PC-3 (cell line): Measurements from ENCODE around the gene TBC1D16. TPM values are rescaled to one million over a fixed set of nuclear protein-coding genes. Genes with fewer than 3 reads are reported as not detected.

Experiments used
- ATAC-seq: fragments of 200-7000 bp; cut with Tn5 transposase; 2 replicates; pipeline ENCODE4 v1.9.1; 2020; ENCODE audit warnings: mild to moderate bottlenecking, moderate library complexity
- BruUV-seq: library from RNA; stranded (reverse); fragments of 400-500 nt; replicated peaks from 2 replicates; lab custom pipeline; 2021; lab: Mats Ljungman, UMichigan
- CTCF ChIA-PET: fragments of 300-600 bp; sonication (Branson Sonifier 250); formaldehyde crosslinking; loops from one replicate; lab custom pipeline; 2022; ENCODE audit warnings: antibody characterized with exemption; lab: Charles Lee
- POLR2A ChIA-PET: fragments of 300-600 bp; sonication (Branson Sonifier 250); formaldehyde crosslinking; loops from one replicate; lab custom pipeline; 2022; ENCODE audit warnings: antibody characterized with exemption; ENCODE audit not compliant: unreplicated experiment; lab: Charles Lee
- DNase-seq: peaks from one replicate; pipeline ENCODE4 v3.0.0-alpha.2; 2015
- H2AFZ ChIP-seq: fragments of 300-600 bp; sonication (generic); 2 replicates; pipeline ENCODE4 v1.6.0; 2016; ENCODE audit warnings: antibody characterized with exemption, low read length
- H3F3A ChIP-seq: fragments of 300-600 bp; sonication (generic); one replicate; pipeline ENCODE4 v1.6.0; 2017; ENCODE audit warnings: antibody characterized with exemption, low read length, control low read depth, mild to moderate bottlenecking; ENCODE audit not compliant: unreplicated experiment
- H3K27ac ChIP-seq: fragments of 300-600 bp; sonication (generic); 2 replicates; pipeline ENCODE4 v1.5.1; 2016; ENCODE audit warnings: mild to moderate bottlenecking, low read length
- H3K27me3 ChIP-seq: fragments of 300-600 bp; sonication (generic); 2 replicates; pipeline ENCODE4 v1.6.1; 2016; ENCODE audit warnings: low read length, mixed read lengths
- H3K36me3 ChIP-seq: fragments of 300-600 bp; sonication (generic); 2 replicates; pipeline ENCODE4 v1.6.1; 2016; ENCODE audit warnings: low read depth, mixed run types, low read length, mixed read lengths
- H3K4me1 ChIP-seq: fragments of 300-600 bp; sonication (generic); 2 replicates; pipeline ENCODE4 v1.5.1; 2016; ENCODE audit warnings: low read length; ENCODE audit not compliant: insufficient read depth
- H3K4me2 ChIP-seq: fragments of 300-600 bp; sonication (generic); 2 replicates; pipeline ENCODE4 v1.6.0; 2016; ENCODE audit warnings: low read length
- H3K4me3 ChIP-seq: fragments of 300-600 bp; sonication (generic); 2 replicates; pipeline ENCODE4 v1.5.1; 2016; ENCODE audit warnings: mild to moderate bottlenecking, low read length, mixed read lengths
- H3K79me2 ChIP-seq: fragments of 300-600 bp; sonication (generic); 2 replicates; pipeline ENCODE4 v1.6.1; 2017; ENCODE audit warnings: low read length, mixed read lengths
- H3K9ac ChIP-seq: fragments of 300-600 bp; sonication (generic); 2 replicates; pipeline ENCODE4 v1.6.0; 2016; ENCODE audit warnings: mild to moderate bottlenecking, low read length
- H3K9me2 ChIP-seq: fragments of 300-600 bp; sonication (generic); replicated peaks from 2 replicates; pipeline ENCODE4 v1.6.1; 2016; ENCODE audit warnings: mixed run types, low read length, mixed read lengths
- H3K9me3 ChIP-seq: fragments of 300-600 bp; sonication (generic); 2 replicates; pipeline ENCODE4 v1.6.1; 2016; ENCODE audit warnings: low read length, mixed read lengths
- H4K20me1 ChIP-seq: fragments of 300-600 bp; sonication (generic); 2 replicates; pipeline ENCODE4 v1.6.1; 2016; ENCODE audit warnings: low read length, mixed read lengths
- EZH2 ChIP-seq: fragments of 300-600 bp; sonication (generic); IDR thresholded peaks from one replicate; pipeline ENCODE4 v1.6.1; 2017; ENCODE audit warnings: antibody characterized with exemption, mild to moderate bottlenecking, low read length; ENCODE audit not compliant: unreplicated experiment
- EZH2phosphoT487 ChIP-seq: fragments of 300-600 bp; sonication (generic); IDR thresholded peaks from 2 replicates; pipeline ENCODE4 v1.6.1; 2018; ENCODE audit warnings: mild to moderate bottlenecking, antibody characterized with exemption, low read length, borderline replicate concordance
- intact Hi-C: fragments of 100-400 bp; cut with micrococcal nuclease; formaldehyde crosslinking; loops from 2 replicates; pipeline ENCODE4 v1.9.0; 2023
- total RNA-seq: library from RNA; depleted of rRNA; stranded (reverse); fragments of >200 nt; gene quantifications from 2 replicates; pipeline ENCODE4 v1.2.3, GENCODE V29; 2014
- TF ChIP-seq, protein P1 (sequence below): fragments of 300-600 bp; sonication (generic); conservative IDR thresholded peaks from 2 replicates; pipeline ENCODE4 v1.5.1; 2017; ENCODE audit warnings: antibody characterized with exemption, low read depth, mild to moderate bottlenecking, low read length

Gene TBC1D16
- total RNA-seq, 1 experiment from 2014 or later, result 23.7 TPM

GRCh38 chr17:79955691-79956440 lies 79.8 kb downstream of the TBC1D16 start:
- no TSS peak for BruUV-seq
- no peaks in the 10 kb centered on the region for H4K20me1 ChIP-seq

GRCh38 chr17:79955167-79955549 lies 80.5 kb downstream of the TBC1D16 start:
- Histone ChIP-seq H3K27me3 (no peaks in the 10 kb centered on the region), H3K36me3 (no peaks in the 10 kb centered on the region), H3K79me2 (no peaks in the 10 kb centered on the region), H3K27ac (no peak overlapping the region), H2AFZ (no peak overlapping the region), H3K9me3 (no peaks in the 10 kb centered on the region), H3K4me2 (no peak overlapping the region), H4K20me1 (no peaks in the 10 kb centered on the region), H3K9me2 (no peaks in the 10 kb centered on the region), H3F3A (no peaks in the 10 kb centered on the region), H3K4me1 (peaks cover 1% of the 10 kb centered on the region; the same call in 1 of the 2 replicates), H3K4me3 (no peak overlapping the region), H3K9ac (no peak overlapping the region)
- BruUV-seq, result no TSS peak
- no peak for ATAC-seq
- no peak for TF ChIP-seq EZH2
- TF ChIP-seq, protein P1, sequence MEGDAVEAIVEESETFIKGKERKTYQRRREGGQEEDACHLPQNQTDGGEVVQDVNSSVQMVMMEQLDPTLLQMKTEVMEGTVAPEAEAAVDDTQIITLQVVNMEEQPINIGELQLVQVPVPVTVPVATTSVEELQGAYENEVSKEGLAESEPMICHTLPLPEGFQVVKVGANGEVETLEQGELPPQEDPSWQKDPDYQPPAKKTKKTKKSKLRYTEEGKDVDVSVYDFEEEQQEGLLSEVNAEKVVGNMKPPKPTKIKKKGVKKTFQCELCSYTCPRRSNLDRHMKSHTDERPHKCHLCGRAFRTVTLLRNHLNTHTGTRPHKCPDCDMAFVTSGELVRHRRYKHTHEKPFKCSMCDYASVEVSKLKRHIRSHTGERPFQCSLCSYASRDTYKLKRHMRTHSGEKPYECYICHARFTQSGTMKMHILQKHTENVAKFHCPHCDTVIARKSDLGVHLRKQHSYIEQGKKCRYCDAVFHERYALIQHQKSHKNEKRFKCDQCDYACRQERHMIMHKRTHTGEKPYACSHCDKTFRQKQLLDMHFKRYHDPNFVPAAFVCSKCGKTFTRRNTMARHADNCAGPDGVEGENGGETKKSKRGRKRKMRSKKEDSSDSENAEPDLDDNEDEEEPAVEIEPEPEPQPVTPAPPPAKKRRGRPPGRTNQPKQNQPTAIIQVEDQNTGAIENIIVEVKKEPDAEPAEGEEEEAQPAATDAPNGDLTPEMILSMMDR, result no peak
- TF ChIP-seq EZH2phosphoT487, result no peak
- POLR2A ChIA-PET, result no interaction called here
- no peak for DNase-seq
- intact Hi-C loops, result no loop called here
- CTCF ChIA-PET, result no interaction called here

More at GRCh38 chr17:79955691-79956440, 79.8 kb downstream of the TBC1D16 start:
- Histone ChIP-seq H3K4me1 (peaks cover 6% of the 10 kb centered on the region), H3K27ac (no peak overlapping the region), H3F3A (no peaks in the 10 kb centered on the region), H3K9me2 (no peaks in the 10 kb centered on the region), H3K9ac (no peak overlapping the region), H3K36me3 (no peaks in the 10 kb centered on the region), H3K4me3 (no peak overlapping the region), H2AFZ (no peak overlapping the region), H3K27me3 (no peaks in the 10 kb centered on the region), H3K4me2 (no peak overlapping the region), H3K9me3 (no peaks in the 10 kb centered on the region), H3K79me2 (no peaks in the 10 kb centered on the region)
- intact Hi-C loops, result no loop called here
- TF ChIP-seq EZH2, result no peak
- TF ChIP-seq, protein P1, result no peak
- no peak for TF ChIP-seq EZH2phosphoT487
- no peak for ATAC-seq
- CTCF ChIA-PET, result no interaction called here
- DNase-seq, result no peak
- POLR2A ChIA-PET, result no interaction called here
